DOHH2 (cell line): Measurements from ENCODE around the gene DHX40.

Experiments used
- H3F3A ChIP-seq: fragments of 200-600 bp; sonication (generic), shearing (Covaris generic); 2 replicates; pipeline ENCODE4 v1.6.0; 2016; ENCODE audit warnings: antibody characterized with exemption, mild to moderate bottlenecking; ENCODE audit not compliant: control insufficient read depth, insufficient read depth
- H3K27ac ChIP-seq: fragments of 200-600 bp; sonication (generic); 2 replicates; pipeline ENCODE4 v1.5.1; 2014; ENCODE audit warnings: low read depth, mild to moderate bottlenecking, low read length, moderate library complexity
- H3K27me3 ChIP-seq: fragments of 200-600 bp; sonication (generic); 2 replicates; pipeline ENCODE4 v1.6.1; 2014; ENCODE audit warnings: mild to moderate bottlenecking, low read length, mixed read lengths; ENCODE audit not compliant: control insufficient read depth
- H3K36me3 ChIP-seq: fragments of 200-600 bp; sonication (generic); 2 replicates; pipeline ENCODE4 v1.6.1; 2014; ENCODE audit warnings: mild to moderate bottlenecking, low read length, moderate library complexity, mixed read lengths; ENCODE audit not compliant: control insufficient read depth
- H3K4me1 ChIP-seq: fragments of 200-600 bp; sonication (generic); 2 replicates; pipeline ENCODE4 v1.6.1; 2014; ENCODE audit warnings: mild to moderate bottlenecking, low read length, mixed read lengths; ENCODE audit not compliant: control insufficient read depth
- H3K4me2 ChIP-seq: fragments of 200-600 bp; sonication (generic); 2 replicates; pipeline ENCODE4 v1.6.0; 2014; ENCODE audit warnings: mild to moderate bottlenecking, low read length, moderate library complexity
- H3K4me3 ChIP-seq: fragments of 200-600 bp; sonication (generic); 2 replicates; pipeline ENCODE4 v1.5.1; 2014; ENCODE audit warnings: mild to moderate bottlenecking, low read length, mixed read lengths
- H3K79me2 ChIP-seq: fragments of 200-600 bp; sonication (generic); 2 replicates; pipeline ENCODE4 v1.6.1; 2014; ENCODE audit warnings: mild to moderate bottlenecking, low read length, mixed read lengths; ENCODE audit not compliant: control insufficient read depth
- H3K9me2 ChIP-seq: fragments of 200-600 bp; sonication (generic); replicated peaks from 2 replicates; pipeline ENCODE4 v1.6.1; 2014; ENCODE audit warnings: mild to moderate bottlenecking, low read length, mixed read lengths; ENCODE audit not compliant: control insufficient read depth
- H3K9me3 ChIP-seq: fragments of 200-600 bp; sonication (generic); 2 replicates; pipeline ENCODE4 v1.6.1; 2014; ENCODE audit warnings: antibody characterized with exemption, low read length, mixed read lengths; ENCODE audit not compliant: control insufficient read depth, insufficient read depth
- H4K20me1 ChIP-seq: fragments of 200-600 bp; sonication (generic); 2 replicates; pipeline ENCODE4 v1.6.0; 2014; ENCODE audit warnings: low read depth, mild to moderate bottlenecking, antibody characterized with exemption, low read length, moderate library complexity; ENCODE audit not compliant: control insufficient read depth, insufficient read depth
- EZH2phosphoT487 ChIP-seq: fragments of 200-600 bp; sonication (generic); IDR thresholded peaks from 2 replicates; pipeline ENCODE4 v1.6.1; 2017; ENCODE audit warnings: borderline replicate concordance, mild to moderate bottlenecking, antibody characterized with exemption, low read length, moderate library complexity, mixed read lengths
- TF ChIP-seq, protein P1 (sequence below): fragments of 200-600 bp; sonication (generic); IDR thresholded peaks from one replicate; pipeline ENCODE4 v1.5.1; 2014; ENCODE audit warnings: antibody characterized with exemption, mild to moderate bottlenecking, low read depth, low read length; ENCODE audit not compliant: poor library complexity, severe bottlenecking

Gene DHX40

DNA sequence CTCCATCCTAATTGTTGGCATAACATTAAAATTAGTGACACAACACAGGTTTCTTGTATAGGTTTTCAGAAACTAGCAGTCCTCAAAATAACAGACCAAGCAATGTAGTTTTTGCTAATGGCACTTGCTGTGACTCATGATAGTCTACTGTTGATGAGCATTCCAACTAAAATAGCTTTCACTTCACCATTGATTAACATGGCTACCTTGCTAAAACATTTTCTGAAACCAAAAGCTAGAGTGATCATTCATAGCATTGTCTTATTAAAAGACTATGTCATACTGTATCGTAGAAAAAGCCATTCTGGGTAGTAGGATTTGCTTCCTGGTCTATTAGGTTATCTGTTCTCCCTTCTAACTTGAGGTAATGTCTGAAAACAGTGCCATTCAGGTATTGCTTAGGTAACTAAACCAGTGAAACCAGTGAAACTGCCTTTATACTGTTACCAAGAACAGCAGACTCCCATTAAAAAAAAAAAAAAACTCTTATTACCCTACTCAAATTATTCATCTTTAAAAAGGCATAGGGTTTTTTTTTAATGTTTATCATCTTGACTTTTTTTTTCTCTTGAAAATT is 51.8 kb downstream of the DHX40 start:
- TF ChIP-seq, protein P1, sequence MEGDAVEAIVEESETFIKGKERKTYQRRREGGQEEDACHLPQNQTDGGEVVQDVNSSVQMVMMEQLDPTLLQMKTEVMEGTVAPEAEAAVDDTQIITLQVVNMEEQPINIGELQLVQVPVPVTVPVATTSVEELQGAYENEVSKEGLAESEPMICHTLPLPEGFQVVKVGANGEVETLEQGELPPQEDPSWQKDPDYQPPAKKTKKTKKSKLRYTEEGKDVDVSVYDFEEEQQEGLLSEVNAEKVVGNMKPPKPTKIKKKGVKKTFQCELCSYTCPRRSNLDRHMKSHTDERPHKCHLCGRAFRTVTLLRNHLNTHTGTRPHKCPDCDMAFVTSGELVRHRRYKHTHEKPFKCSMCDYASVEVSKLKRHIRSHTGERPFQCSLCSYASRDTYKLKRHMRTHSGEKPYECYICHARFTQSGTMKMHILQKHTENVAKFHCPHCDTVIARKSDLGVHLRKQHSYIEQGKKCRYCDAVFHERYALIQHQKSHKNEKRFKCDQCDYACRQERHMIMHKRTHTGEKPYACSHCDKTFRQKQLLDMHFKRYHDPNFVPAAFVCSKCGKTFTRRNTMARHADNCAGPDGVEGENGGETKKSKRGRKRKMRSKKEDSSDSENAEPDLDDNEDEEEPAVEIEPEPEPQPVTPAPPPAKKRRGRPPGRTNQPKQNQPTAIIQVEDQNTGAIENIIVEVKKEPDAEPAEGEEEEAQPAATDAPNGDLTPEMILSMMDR = no peak
- TF ChIP-seq EZH2phosphoT487 = no peak
- Histone ChIP-seq H3K27ac (peak overlapping the region; percentile 87; the same call in 1 of the 2 replicates), H3K27me3 (no peaks in the 10 kb centered on the region), H3K79me2 (peaks cover 51% of the 10 kb centered on the region), H3K9me2 (no peaks in the 10 kb centered on the region), H3K4me3 (peak overlapping the region; percentile 97), H3F3A (peaks cover 26% of the 10 kb centered on the region), H3K4me2 (peak overlapping the region; percentile 94), H3K4me1 (peaks cover 24% of the 10 kb centered on the region), H3K36me3 (peaks cover 25% of the 10 kb centered on the region), H3K9me3 (no peaks in the 10 kb centered on the region), H4K20me1 (peaks cover 11% of the 10 kb centered on the region)

DNA sequence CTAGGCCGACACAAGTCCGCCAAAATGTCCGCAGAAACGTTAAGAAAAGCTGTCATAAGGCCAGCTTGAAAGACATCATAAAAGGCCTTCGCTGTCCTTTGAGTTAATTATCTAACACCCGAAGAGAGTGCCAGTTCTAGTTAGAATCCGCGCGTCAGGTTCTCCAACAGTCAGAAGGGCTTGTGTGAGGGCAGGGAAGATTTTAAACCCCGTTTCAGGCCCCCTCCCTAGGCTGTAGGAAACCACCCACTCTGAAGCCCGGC is 53.6 kb downstream of the DHX40 start:
- Histone ChIP-seq H3K36me3 (peaks cover 40% of the 10 kb centered on the region), H3K79me2 (peaks cover 68% of the 10 kb centered on the region), H3K4me3 (peak overlapping the region; percentile 97), H3K9me3 (no peaks in the 10 kb centered on the region), H3F3A (peaks cover 26% of the 10 kb centered on the region), H3K27ac (peak overlapping the region; percentile 87), H3K9me2 (no peaks in the 10 kb centered on the region), H3K4me2 (peak overlapping the region; percentile 94), H3K27me3 (no peaks in the 10 kb centered on the region), H4K20me1 (peaks cover 21% of the 10 kb centered on the region), H3K4me1 (peaks cover 41% of the 10 kb centered on the region)
- TF ChIP-seq, protein P1 = no peak
- no peak for TF ChIP-seq EZH2phosphoT487

DNA sequence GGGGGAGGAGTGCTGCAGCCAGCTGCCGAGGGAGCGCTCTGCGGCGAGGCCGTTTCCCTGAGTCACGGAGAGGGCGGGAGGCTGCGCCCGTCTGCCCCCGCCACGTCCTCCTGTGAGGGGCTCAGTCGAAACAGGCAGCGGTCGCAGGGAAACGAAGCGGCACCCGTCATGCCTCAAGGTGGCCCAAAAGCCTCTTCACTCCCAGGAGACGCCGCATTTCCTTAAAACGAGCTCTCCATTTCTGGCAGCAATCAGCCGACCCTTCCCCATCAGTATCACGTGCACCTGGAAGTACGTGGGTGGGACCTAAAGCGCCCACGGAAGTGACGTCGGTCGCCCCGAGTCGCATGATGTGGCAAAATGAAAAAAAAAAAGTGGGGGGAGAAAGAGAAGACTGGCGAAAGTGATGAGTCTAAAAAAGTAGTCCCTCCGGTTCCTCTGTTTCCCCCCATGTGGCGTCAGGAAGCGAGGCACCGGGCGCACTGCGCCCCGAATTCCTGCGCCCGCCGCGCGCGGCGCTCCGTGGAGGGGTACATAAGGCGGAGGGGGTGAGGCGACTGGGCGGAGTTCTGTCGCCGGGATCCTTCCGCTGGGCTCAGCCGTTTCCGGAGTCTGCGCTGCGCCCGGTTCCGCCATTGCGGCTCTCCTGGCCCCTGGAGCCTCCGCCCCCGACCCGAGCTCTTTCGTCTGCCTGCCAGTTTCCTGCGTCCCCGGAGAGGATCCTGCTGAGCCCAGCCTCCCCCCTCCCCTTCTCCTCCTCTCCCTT is 54.1 kb downstream of the DHX40 start, which contains the start of gene CLTC:
TSS of gene CLTC (plus strand) at position 598 of the 766 bp plus-strand sequence. CDS start 237 bp downstream, outside the sequence.
- peaks cover 46% of the 10 kb centered on the region for H3K4me1 ChIP-seq
- peaks cover 74% of the 10 kb centered on the region for H3K79me2 ChIP-seq
- H3K9me3 ChIP-seq = no peaks in the 10 kb centered on the region
- peak within 1 kb of the TSS; percentile 94 for H3K4me2 ChIP-seq
- TF ChIP-seq, protein P1 = no peak
- no peak for TF ChIP-seq EZH2phosphoT487
- peak within 1 kb of the TSS; percentile 97 for H3K4me3 ChIP-seq
- H3K9me2 ChIP-seq = no peaks in the 10 kb centered on the region
- H3K27me3 ChIP-seq = no peaks in the 10 kb centered on the region
- H3K36me3 ChIP-seq = peaks cover 45% of the 10 kb centered on the region
- H3K27ac ChIP-seq = peak within 1 kb of the TSS; percentile 87
- H3F3A ChIP-seq = peaks cover 23% of the 10 kb centered on the region
- peaks cover 25% of the 10 kb centered on the region for H4K20me1 ChIP-seq
